Naive thymus-derived CD4-positive, alpha-beta T cell (primary cell): ENCODE data around the gene SPOP. TPM values are rescaled to one million over a fixed set of nuclear protein-coding genes. Genes with fewer than 3 reads are reported as not detected.
"Not testable (repeated sequence)": the region's sequence is repeated elsewhere in the genome, so short reads cannot be mapped to it uniquely, and the experiment has no call there.

Experiments used
- ATAC-seq: fragments of 150-1000 bp; cut with Tn5 transposase; 2 replicates; pipeline ENCODE4 v1.10.0; 2021; ENCODE audit warnings: mild to moderate bottlenecking, moderate library complexity
- CTCF ChIA-PET: fragments of 350-600 bp; sonication (Branson Sonifier 250); formaldehyde crosslinking; loops from one replicate; lab custom pipeline; 2021; ENCODE audit warnings: antibody characterized with exemption; lab: Charles Lee
- POLR2A ChIA-PET: fragments of 350-600 bp; sonication (Branson Sonifier 250); formaldehyde crosslinking; loops from one replicate; lab custom pipeline; 2021; ENCODE audit warnings: antibody characterized with exemption, inconsistent platforms; lab: Charles Lee
- DNase-seq, 9 donors: peaks; one replicate each; pipeline versions ENCODE4 v3.0.0 to v3.0.0-alpha.2; 2020 to 2022; ENCODE audit warnings: mixed read lengths in 1 of 9
- H3K27ac ChIP-seq: one replicate; pipeline ENCODE4 v1.7.0; 2013; ENCODE audit warnings: mild to moderate bottlenecking, low read depth, low read length, moderate library complexity
- H3K27me3 ChIP-seq, 2 donors: one replicate each; pipeline ENCODE4 v1.7.0; 2013; ENCODE audit warnings: low read length in 2 of 2, mild to moderate bottlenecking in 2 of 2, moderate library complexity in 2 of 2; ENCODE audit not compliant: control insufficient read depth in 2 of 2, insufficient read depth in 2 of 2
- H3K36me3 ChIP-seq, 3 experiments: 1 replicate in 2 of 3; 2 replicates in 1 of 3; pipeline ENCODE4 v1.7.0; 2013; ENCODE audit warnings: low read length in 3 of 3, mild to moderate bottlenecking in 3 of 3, moderate library complexity in 1 of 3; ENCODE audit not compliant: insufficient read depth in 3 of 3, control insufficient read depth in 2 of 3
- H3K4me1 ChIP-seq, 2 donors: one replicate each; pipeline ENCODE4 v1.7.0; 2013; ENCODE audit warnings: low read length in 2 of 2, mild to moderate bottlenecking in 2 of 2, moderate library complexity in 1 of 2; ENCODE audit not compliant: control insufficient read depth in 2 of 2, insufficient read depth in 2 of 2
- H3K4me3 ChIP-seq: 2 replicates; pipeline ENCODE4 v1.7.0; 2013; ENCODE audit warnings: mild to moderate bottlenecking, low read length
- H3K9me3 ChIP-seq, 3 experiments: 1 replicate in 2 of 3; 2 replicates in 1 of 3; pipeline ENCODE4 v1.7.0; 2013; ENCODE audit warnings: low read length in 3 of 3; ENCODE audit not compliant: control insufficient read depth in 2 of 3
- H3K27ac Mint-ChIP-seq, 9 donors: one replicate each; pipeline ENCODE4 v1.8.0; 2020 to 2022; ENCODE audit warnings: mixed read lengths in 9 of 9, mild to moderate bottlenecking in 8 of 9, moderate library complexity in 5 of 9, inconsistent platforms in 2 of 9
- H3K27me3 Mint-ChIP-seq, 5 donors: one replicate each; pipeline ENCODE4 v1.8.0; 2021 to 2022; ENCODE audit warnings: mixed read lengths in 5 of 5, mild to moderate bottlenecking in 1 of 5
- H3K36me3 Mint-ChIP-seq, 5 donors: one replicate each; pipeline ENCODE4 v1.8.0; 2020 to 2022; ENCODE audit warnings: mixed read lengths in 5 of 5, mild to moderate bottlenecking in 3 of 5, inconsistent platforms in 1 of 5
- H3K4me1 Mint-ChIP-seq, 7 donors: one replicate each; pipeline ENCODE4 v1.8.0; 2020 to 2022; ENCODE audit warnings: mixed read lengths in 7 of 7, mild to moderate bottlenecking in 3 of 7, inconsistent platforms in 1 of 7
- H3K4me3 Mint-ChIP-seq, 10 donors: one replicate each; pipeline ENCODE4 v1.8.0; 2020 to 2022; ENCODE audit warnings: mild to moderate bottlenecking in 10 of 10, mixed read lengths in 10 of 10, moderate library complexity in 6 of 10, inconsistent platforms in 2 of 10
- H3K9me3 Mint-ChIP-seq, 11 donors: one replicate each; pipeline ENCODE4 v1.8.0; 2020 to 2022; ENCODE audit warnings: mixed read lengths in 11 of 11, mild to moderate bottlenecking in 4 of 11, inconsistent platforms in 1 of 11, moderate library complexity in 1 of 11
- intact Hi-C, 2 donors: fragments of 100-400 bp; cut with micrococcal nuclease; formaldehyde crosslinking; loops; one replicate each; pipeline ENCODE4 v1.15.1; 2023
- polyA plus RNA-seq, 2 donors: library from polyadenylated mRNA; unstranded; fragments of 300-500 nt; fragmentation: Illumina TruSeq; gene quantifications; one replicate each; pipeline ENCODE4 v1.2.3, GENCODE V29; 2021
- total RNA-seq, 6 experiments: library from RNA in 5 of 6; stranded (reverse) in 5 of 6; gene quantifications; 1 replicate in 5 of 6; 2 replicates in 1 of 6; pipeline ENCODE4 v1.2.3 and lab custom pipeline; 2021 to 2026

Gene SPOP
- total and polyA plus RNA-seq, 7 experiments from 2014 or later: 59.6 to 151 (median 81.2) TPM

DNA sequence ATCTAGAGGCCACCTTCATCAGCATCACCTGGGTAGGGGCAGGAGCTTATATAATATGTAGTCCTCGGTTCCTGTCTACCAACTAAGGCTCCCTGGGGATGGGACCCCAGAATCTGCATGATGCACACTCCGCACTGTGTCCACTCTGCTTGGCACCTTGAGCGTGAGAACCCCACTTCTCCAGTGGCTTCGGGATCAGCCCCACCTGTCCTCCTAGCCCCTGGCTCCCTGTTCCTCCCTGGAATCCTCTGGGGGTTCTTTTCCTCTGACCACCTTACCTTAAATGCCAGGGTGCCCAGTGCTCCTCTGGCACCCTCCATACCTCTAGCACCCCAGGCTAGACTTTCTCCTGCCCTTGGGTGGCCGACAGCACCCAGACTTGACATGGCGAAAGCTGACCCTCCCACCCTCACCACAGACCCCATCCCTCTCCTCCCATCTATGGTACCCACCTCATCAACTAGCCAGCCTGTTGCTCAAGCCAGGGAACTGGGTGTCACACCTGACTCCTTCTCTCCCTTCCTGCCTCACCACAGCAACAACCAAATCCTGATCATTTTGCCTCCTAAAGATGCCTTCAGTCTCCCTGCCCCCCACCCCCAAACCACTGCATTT lies 105.0 kb downstream of the SPOP start:
- H3K27ac Mint-ChIP-seq: peak overlapping the region in 2 of 9 donors; percentile 54 to 63
- Histone ChIP-seq H3K4me3 (no peak overlapping the region), H3K27me3 (peaks cover 4 to 15% of the 10 kb centered on the region in 2 donors), H3K27ac (no peak overlapping the region), H3K9me3 (no peaks in the 10 kb centered on the region), H3K4me1 (peaks cover 9 to 15% of the 10 kb centered on the region in 2 donors), H3K36me3 (no peaks in the 10 kb centered on the region)
- intact Hi-C loops: loop anchor here in 1 of 2 donors (10.0 kb wide), 1 partner anchor 522 kb away; the partner anchor contains the start of gene PDK2
- POLR2A ChIA-PET: no interaction called here
- peaks cover 0 to 20% (median 10%) of the 10 kb centered on the region in 7 donors for H3K4me1 Mint-ChIP-seq
- ATAC-seq (no peak), DNase-seq (no peak)
- no peaks in the 10 kb centered on the region for H3K36me3 Mint-ChIP-seq
- peaks cover 20 to 64% (median 24%) of the 10 kb centered on the region in 5 donors for H3K27me3 Mint-ChIP-seq
- H3K9me3 Mint-ChIP-seq: no peaks in the 10 kb centered on the region
- H3K4me3 Mint-ChIP-seq: peak overlapping the region in 2 of 10 donors; percentile 14 to 23
- CTCF ChIA-PET: interaction anchor here (0.6 to 2.3 kb wide), 3 partner anchors 26 to 424 kb away, joined by 3 to 15 read pairs (median 4); no protein-coding TSS in a partner anchor

DNA sequence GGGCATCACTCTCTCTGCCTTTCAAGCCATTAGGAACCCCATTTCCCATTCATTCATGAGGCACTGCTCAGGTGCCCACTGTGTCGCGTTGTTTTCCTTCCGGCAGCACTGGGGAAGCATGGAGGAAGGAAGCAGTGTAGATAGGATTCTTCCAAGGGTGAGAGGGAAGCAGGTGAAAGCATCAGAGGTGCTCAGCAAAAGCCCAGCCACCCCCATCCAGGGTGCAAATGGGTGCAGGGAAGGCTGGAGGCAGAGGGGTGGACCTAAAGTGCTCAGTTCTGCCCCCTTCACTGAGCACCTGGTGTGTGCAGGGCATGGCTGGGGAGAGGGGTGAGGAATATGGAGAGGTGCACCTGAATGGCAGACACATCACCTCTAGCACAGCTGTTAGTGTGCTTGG lies 105.7 kb downstream of the SPOP start:
- POLR2A ChIA-PET: no interaction called here
- CTCF ChIA-PET: interaction anchor here (1.0 to 2.3 kb wide), 4 partner anchors 127 to 425 kb away, joined by 3 to 15 read pairs (median 3); partner anchors contain the start of gene PHB1
- Histone ChIP-seq H3K27ac (no peak overlapping the region), H3K27me3 (peaks cover 4 to 13% of the 10 kb centered on the region in 2 donors), H3K4me3 (no peak overlapping the region), H3K36me3 (no peaks in the 10 kb centered on the region), H3K9me3 (no peaks in the 10 kb centered on the region), H3K4me1 (peaks cover 10 to 15% of the 10 kb centered on the region in 2 donors)
- intact Hi-C loops: loop anchor here in 1 of 2 donors (10.0 kb wide), 1 partner anchor 523 kb away; the partner anchor contains the start of gene PDK2
- DNase-seq (no peak), ATAC-seq (no peak)
- Mint-ChIP-seq H3K27me3 (peaks cover 13 to 61% (median 18%) of the 10 kb centered on the region in 5 donors), H3K4me1 (peaks cover 0 to 24% (median 10%) of the 10 kb centered on the region in 7 donors), H3K36me3 (no peaks in the 10 kb centered on the region), H3K9me3 (no peaks in the 10 kb centered on the region), H3K4me3 (no peak overlapping the region), H3K27ac (peak overlapping the region in 3 of 9 donors; percentile 1 to 32 (median 23))

DNA sequence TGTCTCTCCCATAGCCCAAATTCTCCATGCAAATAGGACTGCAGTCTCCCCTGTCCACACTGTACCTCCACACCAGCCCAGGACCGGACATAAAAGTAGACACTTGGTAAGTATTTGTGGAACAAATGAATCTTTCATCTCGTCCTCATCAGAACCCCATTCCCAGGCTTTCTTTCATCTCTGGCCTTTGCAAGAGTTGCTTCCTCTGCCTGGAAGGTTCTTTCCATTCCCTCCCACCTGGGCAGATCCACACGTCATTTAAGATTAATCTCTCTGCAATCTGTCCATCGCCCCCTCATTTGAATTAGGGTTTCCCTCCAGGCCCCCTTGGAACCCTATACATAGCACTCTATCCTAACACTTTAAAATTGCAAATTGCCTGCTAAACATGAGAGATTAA lies 106.1 kb downstream of the SPOP start:
- Histone ChIP-seq H3K27me3 (peaks cover 4 to 9% of the 10 kb centered on the region in 2 donors), H3K36me3 (no peaks in the 10 kb centered on the region), H3K27ac (no peak overlapping the region), H3K4me1 (peaks cover 10 to 15% of the 10 kb centered on the region in 2 donors), H3K9me3 (no peaks in the 10 kb centered on the region), H3K4me3 (no peak overlapping the region)
- Mint-ChIP-seq H3K27ac (peak overlapping the region in 3 of 9 donors; percentile 1 to 32 (median 23)), H3K27me3 (peaks cover 10 to 59% (median 14%) of the 10 kb centered on the region in 5 donors), H3K4me3 (peak overlapping the region in 2 of 10 donors; percentile 78 to 86), H3K36me3 (no peaks in the 10 kb centered on the region), H3K4me1 (peaks cover 0 to 23% (median 10%) of the 10 kb centered on the region in 7 donors), H3K9me3 (no peaks in the 10 kb centered on the region)
- ATAC-seq (no peak), DNase-seq (no peak)
- CTCF ChIA-PET: interaction anchor here (1.0 to 3.1 kb wide), 6 partner anchors 55 to 426 kb away, joined by 3 to 38 read pairs (median 3); partner anchors contain the start of gene PHB1
- intact Hi-C loops: loop anchor here in 1 of 2 donors (10.0 kb wide), 1 partner anchor 523 kb away; the partner anchor contains the start of gene PDK2
- POLR2A ChIA-PET: interaction anchor here (2.0 kb wide), 1 partner anchor 124 kb away, joined by 12 read pairs; no protein-coding TSS in a partner anchor

DNA sequence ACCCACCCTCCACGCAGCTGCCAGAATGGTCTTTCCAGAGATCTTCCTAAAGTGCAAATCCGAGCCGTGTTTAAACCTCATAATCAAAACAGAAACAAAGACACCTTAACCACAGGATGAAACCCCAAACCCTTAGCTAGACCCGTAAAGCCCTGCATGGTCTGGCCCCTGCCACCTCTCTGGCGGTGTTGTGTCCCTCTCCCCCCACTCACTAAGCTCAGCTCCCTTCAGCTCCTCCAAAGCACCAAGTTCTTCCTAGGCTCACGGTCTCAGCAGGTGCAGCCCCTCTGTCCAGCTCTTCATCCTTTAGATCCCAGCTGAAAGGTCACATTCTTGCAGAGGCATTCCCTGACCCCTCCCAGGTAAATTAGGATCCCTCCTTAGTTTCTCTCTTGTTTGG lies 106.6 kb downstream of the SPOP start:
- intact Hi-C loops: loop anchor here in 1 of 2 donors (10.0 kb wide), 1 partner anchor 524 kb away; the partner anchor contains the start of gene PDK2
- Mint-ChIP-seq H3K36me3 (no peaks in the 10 kb centered on the region), H3K9me3 (no peaks in the 10 kb centered on the region), H3K4me3 (peak overlapping the region in 6 of 10 donors; percentile 4 to 93 (median 70)), H3K4me1 (peaks cover 0 to 23% (median 10%) of the 10 kb centered on the region in 7 donors), H3K27me3 (peaks cover 10 to 59% (median 13%) of the 10 kb centered on the region in 5 donors), H3K27ac (peak overlapping the region in 2 of 9 donors; percentile 10 to 57)
- H3K27ac ChIP-seq: no peak overlapping the region
- peaks cover 9 to 13% of the 10 kb centered on the region in 2 donors for H3K4me1 ChIP-seq
- peaks cover 4 to 6% of the 10 kb centered on the region in 2 donors for H3K27me3 ChIP-seq
- H3K9me3 ChIP-seq: no peaks in the 10 kb centered on the region
- H3K4me3 ChIP-seq: no peak overlapping the region
- H3K36me3 ChIP-seq: no peaks in the 10 kb centered on the region
- ChIA-PET CTCF (interaction anchor here (0.6 to 3.1 kb wide), 10 partner anchors 24 to 426 kb away, joined by 3 to 38 read pairs (median 4); partner anchors contain the start of gene PHB1), POLR2A (interaction anchor here (2.0 kb wide), 1 partner anchor 124 kb away, joined by 12 read pairs; no protein-coding TSS in a partner anchor)
- no peak for DNase-seq
- ATAC-seq: no peak

DNA sequence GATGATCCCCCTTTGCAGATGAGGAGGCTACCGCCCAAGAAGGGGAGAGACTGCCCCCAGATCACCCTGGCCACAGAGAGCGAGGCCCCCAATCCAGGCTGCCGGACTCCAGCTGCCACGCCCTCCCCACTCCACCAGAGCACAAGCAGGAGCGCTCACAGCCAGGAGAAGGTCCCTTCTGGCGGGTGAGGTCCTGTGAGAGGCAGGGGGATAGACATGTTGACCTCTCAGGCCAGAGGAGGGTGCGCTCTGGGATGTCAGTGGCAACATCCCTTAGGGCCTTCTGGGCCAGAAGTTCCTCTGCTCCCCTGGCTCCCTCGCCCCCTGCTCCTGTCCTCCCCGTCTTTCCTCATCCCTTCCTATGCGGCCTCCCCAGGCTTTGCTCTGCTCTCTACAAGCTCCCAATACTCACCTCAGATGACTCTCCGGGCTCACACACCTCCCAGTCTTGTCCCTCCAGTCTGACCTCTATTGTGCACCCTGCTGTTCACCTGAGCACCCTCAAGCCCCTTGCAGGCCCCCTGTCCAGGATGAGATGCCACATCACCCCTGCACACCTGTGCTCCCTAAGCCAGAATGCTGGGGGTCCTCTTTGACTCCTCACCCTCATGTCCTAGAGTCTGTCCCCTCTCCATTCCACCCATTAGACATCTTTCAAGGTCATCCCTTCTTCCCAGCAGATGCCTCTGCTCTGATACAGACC lies 107.2 kb downstream of the SPOP start:
- Mint-ChIP-seq H3K4me1 (peaks cover 0 to 27% (median 14%) of the 10 kb centered on the region in 7 donors), H3K36me3 (no peaks in the 10 kb centered on the region), H3K27me3 (peaks cover 10 to 61% (median 13%) of the 10 kb centered on the region in 5 donors), H3K27ac (peak overlapping the region in 5 of 9 donors; percentile 10 to 58 (median 45)), H3K9me3 (no peaks in the 10 kb centered on the region), H3K4me3 (peak overlapping the region; percentile 41 to 93 (median 86))
- H3K36me3 ChIP-seq: no peaks in the 10 kb centered on the region
- intact Hi-C loops: loop anchor here (1.0 to 10.0 kb wide), 6 partner anchors 108 to 524 kb away; partner anchors contain the start of genes SPOP (in 2 of the 2) and PDK2 (in 1 of the 2)
- POLR2A ChIA-PET: interaction anchor here (2.0 kb wide), 2 partner anchors 125 to 137 kb away, joined by 12 read pairs; partner anchors contain the start of gene SLC35B1
- H3K4me3 ChIP-seq: no peak overlapping the region
- peaks cover 0 to 4% of the 10 kb centered on the region in 2 donors for H3K27me3 ChIP-seq
- H3K4me1 ChIP-seq: peaks cover 6 to 7% of the 10 kb centered on the region in 2 donors
- ATAC-seq (no peak), DNase-seq (no peak)
- CTCF ChIA-PET: interaction anchor here (0.6 to 3.1 kb wide), 25 partner anchors 13 to 427 kb away, joined by 3 to 38 read pairs (median 4); partner anchors contain the start of gene PHB1
- H3K9me3 ChIP-seq: no peaks in the 10 kb centered on the region
- no peak overlapping the region for H3K27ac ChIP-seq

DNA sequence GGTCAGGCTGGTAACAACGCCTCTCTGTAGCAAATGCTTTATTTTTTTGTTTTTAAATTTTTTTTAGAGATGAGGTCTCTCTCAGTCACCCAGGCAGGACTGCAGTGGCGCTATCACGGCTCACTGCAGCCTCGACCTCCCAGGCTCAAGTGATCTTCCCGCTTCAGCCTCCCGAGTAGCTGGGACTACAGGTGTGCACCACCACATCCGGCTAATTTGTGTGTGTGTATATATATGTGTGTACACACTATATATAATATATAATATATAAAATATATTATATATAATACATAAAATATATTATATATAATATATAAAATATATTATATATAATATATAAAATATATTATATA lies 109.2 kb downstream of the SPOP start:
- peaks cover 7 to 44% (median 9%) of the 10 kb centered on the region in 5 donors for H3K27me3 Mint-ChIP-seq
- H3K4me3 Mint-ChIP-seq: peak overlapping the region in 5 of 10 donors; percentile 53 to 80 (median 70)
- peak overlapping the region; percentile 15 for H3K4me3 ChIP-seq
- intact Hi-C loops: loop anchor here (1.0 to 2.0 kb wide), 3 partner anchors 220 to 430 kb away; partner anchors contain the start of gene KAT7 (in 2 of the 2)
- POLR2A ChIA-PET, ATAC-seq, H3K27me3 ChIP-seq, H3K27ac ChIP-seq, H3K27ac Mint-ChIP-seq, DNase-seq, H3K9me3 Mint-ChIP-seq, H3K9me3 ChIP-seq, H3K36me3 Mint-ChIP-seq, H3K36me3 ChIP-seq, H3K4me1 ChIP-seq: not testable (repeated sequence)
- CTCF ChIA-PET: interaction anchor here (2.0 kb wide), 2 partner anchors 129 to 429 kb away, joined by 4 to 14 read pairs; no protein-coding TSS in a partner anchor
- H3K4me1 Mint-ChIP-seq: peaks cover 0 to 28% (median 15%) of the 10 kb centered on the region in 7 donors
